MM.1S (cell line): ENCODE results near the gene CHST1.

ENCODE experiments used
- DNase-seq: peaks from one replicate; pipeline ENCODE4 v3.0.0-alpha.2; 2015
- H2AFZ ChIP-seq: fragments of 300-600 bp; sonication (generic); 2 replicates; pipeline ENCODE4 v1.6.0; 2016; ENCODE audit warnings: antibody characterized with exemption, low read length
- H3F3A ChIP-seq: fragments of 300-600 bp; sonication (generic); 2 replicates; pipeline ENCODE4 v1.6.1; 2016; ENCODE audit warnings: mild to moderate bottlenecking, antibody characterized with exemption, low read length, moderate library complexity, mixed read lengths; ENCODE audit not compliant: insufficient read depth
- H3K27ac ChIP-seq: fragments of 300-600 bp; sonication (generic); 2 replicates; pipeline ENCODE4 v1.5.1; 2016; ENCODE audit warnings: mild to moderate bottlenecking, low read length
- H3K27me3 ChIP-seq: fragments of 300-600 bp; sonication (generic); replicated peaks from 2 replicates; pipeline ENCODE4 v1.6.0; 2016; ENCODE audit warnings: low read length; ENCODE audit not compliant: insufficient read depth
- H3K36me3 ChIP-seq: fragments of 300-600 bp; sonication (generic); replicated peaks from 2 replicates; pipeline ENCODE4 v1.6.1; 2016; ENCODE audit warnings: mild to moderate bottlenecking, low read length, mixed read lengths; ENCODE audit not compliant: insufficient read depth
- H3K4me1 ChIP-seq: fragments of 300-600 bp; sonication (generic); 2 replicates; pipeline ENCODE4 v1.6.1; 2016; ENCODE audit warnings: low read length, mixed read lengths
- H3K4me2 ChIP-seq: fragments of 300-600 bp; sonication (generic); 2 replicates; pipeline ENCODE4 v1.6.0; 2016; ENCODE audit warnings: low read depth, low read length
- H3K4me3 ChIP-seq: fragments of 300-600 bp; sonication (generic); 2 replicates; pipeline ENCODE4 v1.5.1; 2016; ENCODE audit warnings: low read length, mixed read lengths
- H3K79me2 ChIP-seq: fragments of 300-600 bp; sonication (generic); 2 replicates; pipeline ENCODE4 v1.6.1; 2016; ENCODE audit warnings: mixed run types, low read length, mixed read lengths
- H3K9ac ChIP-seq: fragments of 300-600 bp; sonication (generic); 2 replicates; pipeline ENCODE4 v1.6.1; 2016; ENCODE audit warnings: low read length, mixed read lengths
- H3K9me2 ChIP-seq: fragments of 300-600 bp; sonication (generic); replicated peaks from 2 replicates; pipeline ENCODE4 v1.6.1; 2016; ENCODE audit warnings: mild to moderate bottlenecking, low read length, mixed read lengths; ENCODE audit not compliant: insufficient read depth
- H3K9me3 ChIP-seq: fragments of 300-600 bp; sonication (generic); replicated peaks from 2 replicates; pipeline ENCODE4 v1.6.1; 2016; ENCODE audit warnings: mild to moderate bottlenecking, low read length, mixed read lengths; ENCODE audit not compliant: insufficient read depth
- H4K20me1 ChIP-seq: fragments of 300-600 bp; sonication (generic); 2 replicates; pipeline ENCODE4 v1.6.1; 2016; ENCODE audit warnings: mild to moderate bottlenecking, low read length, moderate library complexity, mixed read lengths; ENCODE audit not compliant: insufficient read depth
- EZH2 ChIP-seq: fragments of 300-600 bp; sonication (generic); optimal IDR thresholded peaks from 2 replicates; pipeline ENCODE3; 2017; ENCODE audit warnings: low read depth, mild to moderate bottlenecking, antibody characterized with exemption, low read length, mixed read lengths
- EZH2phosphoT487 ChIP-seq: fragments of 300-600 bp; sonication (generic); IDR thresholded peaks from 2 replicates; pipeline ENCODE4 v1.6.1; 2018; ENCODE audit warnings: antibody characterized with exemption, low read length
- TF ChIP-seq, protein P1 (sequence below): fragments of 300-600 bp; sonication (generic); IDR thresholded peaks from 2 replicates; pipeline ENCODE4 v1.5.1; 2016; ENCODE audit warnings: antibody characterized with exemption, low read length, mixed read lengths

CHST1 gene

DNA sequence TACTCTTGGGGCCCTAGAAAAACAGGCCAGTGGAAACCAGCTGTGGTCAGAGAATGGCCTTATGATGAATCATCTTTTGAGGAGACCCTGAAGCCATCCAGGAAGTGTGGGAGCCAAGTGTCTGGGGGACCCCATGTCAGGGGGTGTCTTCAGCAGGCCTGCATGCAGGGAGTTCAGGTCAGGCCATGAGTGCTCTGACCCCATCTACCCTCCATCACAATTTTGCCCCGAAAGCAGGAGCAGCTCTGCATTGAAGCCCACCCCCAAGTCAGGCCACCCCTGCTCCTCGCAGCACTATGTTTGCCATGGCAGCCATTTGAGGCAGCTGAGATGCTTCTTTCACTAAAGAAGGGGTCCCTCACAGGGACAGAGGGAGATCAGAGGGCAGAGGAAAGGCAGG lies 41.3 kb downstream of the CHST1 start:
- TF ChIP-seq, protein P1, sequence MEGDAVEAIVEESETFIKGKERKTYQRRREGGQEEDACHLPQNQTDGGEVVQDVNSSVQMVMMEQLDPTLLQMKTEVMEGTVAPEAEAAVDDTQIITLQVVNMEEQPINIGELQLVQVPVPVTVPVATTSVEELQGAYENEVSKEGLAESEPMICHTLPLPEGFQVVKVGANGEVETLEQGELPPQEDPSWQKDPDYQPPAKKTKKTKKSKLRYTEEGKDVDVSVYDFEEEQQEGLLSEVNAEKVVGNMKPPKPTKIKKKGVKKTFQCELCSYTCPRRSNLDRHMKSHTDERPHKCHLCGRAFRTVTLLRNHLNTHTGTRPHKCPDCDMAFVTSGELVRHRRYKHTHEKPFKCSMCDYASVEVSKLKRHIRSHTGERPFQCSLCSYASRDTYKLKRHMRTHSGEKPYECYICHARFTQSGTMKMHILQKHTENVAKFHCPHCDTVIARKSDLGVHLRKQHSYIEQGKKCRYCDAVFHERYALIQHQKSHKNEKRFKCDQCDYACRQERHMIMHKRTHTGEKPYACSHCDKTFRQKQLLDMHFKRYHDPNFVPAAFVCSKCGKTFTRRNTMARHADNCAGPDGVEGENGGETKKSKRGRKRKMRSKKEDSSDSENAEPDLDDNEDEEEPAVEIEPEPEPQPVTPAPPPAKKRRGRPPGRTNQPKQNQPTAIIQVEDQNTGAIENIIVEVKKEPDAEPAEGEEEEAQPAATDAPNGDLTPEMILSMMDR: no peak
- TF ChIP-seq EZH2 (no peak), EZH2phosphoT487 (no peak)
- no peaks in the 10 kb centered on the region for H3K79me2 ChIP-seq
- no peak overlapping the region for H3K4me2 ChIP-seq
- H3K4me3 ChIP-seq: no peak overlapping the region
- no peaks in the 10 kb centered on the region for H3K4me1 ChIP-seq
- no peaks in the 10 kb centered on the region for H3K36me3 ChIP-seq
- H2AFZ ChIP-seq: no peak overlapping the region
- no peaks in the 10 kb centered on the region for H3K9me2 ChIP-seq
- H3K9ac ChIP-seq: no peak overlapping the region
- no peaks in the 10 kb centered on the region for H3K27me3 ChIP-seq
- no peaks in the 10 kb centered on the region for H3K9me3 ChIP-seq
- H4K20me1 ChIP-seq: no peaks in the 10 kb centered on the region
- no peak overlapping the region for H3K27ac ChIP-seq
- no peaks in the 10 kb centered on the region for H3F3A ChIP-seq
- DNase-seq: no peak

DNA sequence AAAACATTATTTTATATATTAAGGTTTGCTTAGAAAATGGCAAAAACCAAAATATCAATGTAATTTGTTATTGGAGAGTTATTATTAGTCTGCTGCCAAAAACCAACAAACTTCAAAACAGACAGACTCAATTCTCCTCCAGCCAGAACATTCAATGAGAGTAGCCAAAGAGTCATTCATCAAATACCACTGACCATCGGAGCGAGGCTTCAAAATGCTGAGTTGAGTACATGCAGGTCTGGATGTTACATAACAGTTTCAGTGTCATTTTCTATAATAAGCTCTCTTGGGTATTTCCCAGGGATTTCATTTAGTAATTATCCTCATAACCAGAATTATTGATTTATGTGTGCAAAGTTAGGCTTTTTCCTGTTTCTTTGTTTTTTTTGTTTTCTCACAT lies 42.6 kb downstream of the CHST1 start:
- no peak for DNase-seq
- Histone ChIP-seq H3K9me3 (no peaks in the 10 kb centered on the region), H3K9ac (no peak overlapping the region), H3K4me1 (no peaks in the 10 kb centered on the region), H3K4me3 (no peak overlapping the region), H3K4me2 (no peak overlapping the region), H2AFZ (no peak overlapping the region), H4K20me1 (no peaks in the 10 kb centered on the region), H3F3A (no peaks in the 10 kb centered on the region), H3K36me3 (no peaks in the 10 kb centered on the region), H3K27me3 (no peaks in the 10 kb centered on the region), H3K79me2 (no peaks in the 10 kb centered on the region), H3K9me2 (no peaks in the 10 kb centered on the region), H3K27ac (no peak overlapping the region)
- TF ChIP-seq EZH2phosphoT487 (no peak), EZH2 (no peak)
- TF ChIP-seq, protein P1: no peak

DNA sequence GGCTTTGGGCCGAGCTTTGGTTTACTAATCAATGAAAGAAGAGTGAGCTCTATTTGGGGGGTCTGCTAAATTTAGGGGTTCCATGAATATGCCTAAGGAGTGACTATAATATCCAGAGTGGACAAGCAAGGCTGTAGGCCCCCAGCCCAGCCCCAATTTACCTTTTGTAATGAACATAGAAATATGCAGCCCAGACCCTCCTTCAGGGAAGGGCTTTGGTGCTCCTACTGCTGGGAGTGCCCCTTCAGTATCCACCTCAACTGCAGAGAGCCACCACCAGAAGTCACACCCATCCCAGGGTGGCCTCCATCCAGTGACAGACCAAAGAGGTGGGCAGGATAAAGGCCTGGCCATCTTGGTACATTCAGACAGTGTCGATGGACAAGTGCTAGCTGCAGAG lies 43.1 kb downstream of the CHST1 start:
- H3F3A ChIP-seq: no peaks in the 10 kb centered on the region
- H3K27me3 ChIP-seq: no peaks in the 10 kb centered on the region
- no peak for TF ChIP-seq EZH2

DNA sequence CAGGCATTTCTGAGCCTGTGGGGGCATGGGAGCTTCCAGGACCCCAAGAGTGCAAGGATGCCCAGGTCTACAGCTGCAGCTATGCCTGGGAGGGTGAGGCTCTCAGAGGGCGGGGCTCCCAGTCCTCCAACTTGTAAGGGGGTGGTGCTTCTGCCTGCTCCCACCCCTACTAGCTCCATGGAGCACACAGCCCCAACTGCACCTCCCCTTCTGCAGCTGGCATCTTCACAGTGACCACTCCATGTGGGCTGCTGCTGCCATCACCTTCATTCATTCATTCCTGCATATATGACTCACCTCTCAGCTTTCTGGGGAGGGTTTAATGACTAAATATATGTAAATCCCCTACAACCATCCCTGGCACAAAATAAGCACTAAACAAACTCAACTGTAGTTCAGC lies 43.8 kb downstream of the CHST1 start:
- Histone ChIP-seq H3K27me3 (no peaks in the 10 kb centered on the region), H3K4me1 (no peaks in the 10 kb centered on the region), H3K27ac (no peak overlapping the region), H3K9me2 (no peaks in the 10 kb centered on the region), H3K79me2 (no peaks in the 10 kb centered on the region), H3F3A (no peaks in the 10 kb centered on the region), H3K4me2 (no peak overlapping the region), H3K4me3 (no peak overlapping the region), H4K20me1 (no peaks in the 10 kb centered on the region), H3K36me3 (no peaks in the 10 kb centered on the region), H3K9me3 (no peaks in the 10 kb centered on the region), H2AFZ (no peak overlapping the region), H3K9ac (no peak overlapping the region)
- DNase-seq: no peak
- no peak for TF ChIP-seq EZH2phosphoT487
- no peak for TF ChIP-seq EZH2
- TF ChIP-seq, protein P1: no peak

More for the DNA sequence above, 43.1 kb downstream of the CHST1 start:
- no peaks in the 10 kb centered on the region for H3K4me1 ChIP-seq
- no peak overlapping the region for H3K27ac ChIP-seq
- no peaks in the 10 kb centered on the region for H3K36me3 ChIP-seq
- H3K4me3 ChIP-seq: no peak overlapping the region
- H4K20me1 ChIP-seq: no peaks in the 10 kb centered on the region
- no peaks in the 10 kb centered on the region for H3K79me2 ChIP-seq
- H3K9ac ChIP-seq: no peak overlapping the region
- no peaks in the 10 kb centered on the region for H3K9me3 ChIP-seq
- no peak overlapping the region for H2AFZ ChIP-seq
- no peaks in the 10 kb centered on the region for H3K9me2 ChIP-seq
- no peak for DNase-seq
- H3K4me2 ChIP-seq: no peak overlapping the region
